HepG2 (cell line): ENCODE data around the gene ABCB8. TPM values are rescaled to one million over a fixed set of nuclear protein-coding genes. Genes with fewer than 3 reads are reported as not detected.
A peak's percentile ranks its signal among the peaks of the same experiment; 100 is the strongest.

Source experiments
- DNMT3B ChIP-seq: conservative IDR thresholded peaks from 2 replicates; pipeline ENCODE4 v1.6.1; 2016; ENCODE audit warnings: missing biosample characterization, control low read depth
- HNF4A ChIP-seq: sonication (generic); formaldehyde crosslinking; IDR thresholded peaks from 2 replicates; pipeline ENCODE4 v1.4.0; 2020; ENCODE audit warnings: missing genetic modification reagents
- HOXA9 ChIP-seq: sonication (generic); formaldehyde crosslinking; IDR thresholded peaks from 2 replicates; pipeline ENCODE4 v1.8.1; 2022; ENCODE audit warnings: missing genetic modification reagents, mild to moderate bottlenecking, moderate library complexity, borderline replicate concordance
- HOXD1 ChIP-seq: sonication (generic); formaldehyde crosslinking; IDR thresholded peaks from 2 replicates; pipeline ENCODE4 v1.5.0; 2020; ENCODE audit warnings: missing genetic modification reagents
- IKZF4 ChIP-seq: sonication (generic); formaldehyde crosslinking; IDR thresholded peaks from 2 replicates; pipeline ENCODE4 v1.5.1; 2020; ENCODE audit warnings: borderline replicate concordance, mild to moderate bottlenecking, low read depth, missing genetic modification reagents; ENCODE audit errors: not compliant biosample characterization
- KDM5A ChIP-seq: fragments of 200-600 bp; sonication (generic); IDR thresholded peaks from 2 replicates; pipeline ENCODE4 v1.7.0; 2018; ENCODE audit warnings: antibody characterized with exemption, mild to moderate bottlenecking, low read length, borderline replicate concordance
- MAZ ChIP-seq, 2 experiments: sonication (generic) in 1 of 2; formaldehyde crosslinking in 1 of 2; IDR thresholded peaks; 2 replicates each; pipeline versions ENCODE4 v1.5.0 to v1.6.1; 2012 to 2020; ENCODE audit warnings: low read depth in 2 of 2, mild to moderate bottlenecking in 2 of 2, borderline replicate concordance in 1 of 2, improper control_type of control experiment in 1 of 2, low read length in 1 of 2, missing genetic modification reagents in 1 of 2, moderate library complexity in 1 of 2
- MYNN ChIP-seq: sonication (generic); formaldehyde crosslinking; IDR thresholded peaks from 2 replicates; pipeline ENCODE4 v1.4.0; 2020; ENCODE audit warnings: mild to moderate bottlenecking, low read depth, missing genetic modification reagents
- PATZ1 ChIP-seq: sonication (generic); formaldehyde crosslinking; IDR thresholded peaks from 2 replicates; pipeline ENCODE4 v1.4.0; 2020; ENCODE audit warnings: missing genetic modification reagents
- PHB2 ChIP-seq: fragments of 450-650 bp; IDR thresholded peaks from 2 replicates; pipeline ENCODE4 v1.6.1; 2018; ENCODE audit not compliant: partially characterized antibody
- RNF2 ChIP-seq: fragments of 450-650 bp; conservative IDR thresholded peaks from 2 replicates; pipeline ENCODE4 v1.6.1; 2016; ENCODE audit warnings: low read depth
- SOX6 ChIP-seq, 2 experiments: fragments of 450-650 bp in 1 of 2; sonication (generic) in 1 of 2; formaldehyde crosslinking in 1 of 2; IDR thresholded peaks; 2 replicates each; pipeline versions ENCODE4 v1.4.0 to v1.6.1; 2017 to 2020; ENCODE audit warnings: antibody characterized with exemption in 1 of 2, mild to moderate bottlenecking in 1 of 2, missing genetic modification reagents in 1 of 2
- SP2 ChIP-seq: sonication (generic); formaldehyde crosslinking; IDR thresholded peaks from 2 replicates; pipeline ENCODE4 v1.5.1; 2020; ENCODE audit warnings: mild to moderate bottlenecking, missing genetic modification reagents
- ZNF101 ChIP-seq: sonication (generic); formaldehyde crosslinking; IDR thresholded peaks from 2 replicates; pipeline ENCODE4 v1.4.0; 2020; ENCODE audit warnings: mild to moderate bottlenecking, low read depth, missing genetic modification reagents, borderline replicate concordance
- ZNF274 ChIP-seq: sonication (generic); formaldehyde crosslinking; IDR thresholded peaks from 2 replicates; pipeline ENCODE4 v1.5.1; 2020; ENCODE audit warnings: mild to moderate bottlenecking, missing genetic modification reagents
- ZNF354B ChIP-seq: sonication (generic); formaldehyde crosslinking; IDR thresholded peaks from 2 replicates; pipeline ENCODE4 v1.8.0; 2022; ENCODE audit warnings: mild to moderate bottlenecking, missing genetic modification reagents
- ZNF547 ChIP-seq: sonication (generic); formaldehyde crosslinking; IDR thresholded peaks from 2 replicates; pipeline ENCODE4 v1.5.1; 2020; ENCODE audit warnings: mild to moderate bottlenecking, missing genetic modification reagents
- ZNF616 ChIP-seq: sonication (generic); formaldehyde crosslinking; IDR thresholded peaks from 2 replicates; pipeline ENCODE4 v1.5.0; 2020; ENCODE audit warnings: low read depth, mild to moderate bottlenecking, missing genetic modification reagents
- ZNF709 ChIP-seq: sonication (generic); formaldehyde crosslinking; IDR thresholded peaks from 2 replicates; pipeline ENCODE4 v1.5.0; 2020; ENCODE audit warnings: mild to moderate bottlenecking, missing genetic modification reagents
- ZNF790 ChIP-seq: sonication (generic); formaldehyde crosslinking; IDR thresholded peaks from 2 replicates; pipeline ENCODE4 v1.8.0; 2022; ENCODE audit warnings: missing genetic modification reagents, mild to moderate bottlenecking, borderline replicate concordance
- ZNF883 ChIP-seq: sonication (generic); formaldehyde crosslinking; IDR thresholded peaks from 2 replicates; pipeline ENCODE4 v1.5.1; 2020; ENCODE audit warnings: mild to moderate bottlenecking, missing genetic modification reagents; ENCODE audit errors: not compliant biosample characterization
- polyA plus RNA-seq, 8 experiments: library from polyadenylated mRNA; depleted of rRNA in 3 of 8; stranded (reverse) in 7 of 8; unstranded in 1 of 8; fragments of >200 nt; fragmentation: Illumina TruSeq in 4 of 8; extraction: Trizol in 4 of 8; gene quantifications; 2 replicates each; pipeline versions ENCODE4 v1.2.1 to v1.2.3, GENCODE V29; 2011 to 2016; ENCODE audit warnings: low read depth in 4 of 8, missing spikeins in 1 of 8, mixed read lengths in 1 of 8; ENCODE audit not compliant: insufficient read depth in 1 of 8
- total RNA-seq, 5 experiments: library from RNA; depleted of rRNA; stranded (reverse); fragments of >200 nt; fragmentation: Illumina TruSeq; extraction: Trizol; gene quantifications; 2 replicates each; pipeline ENCODE4 v1.2.3, GENCODE V29; 2016; ENCODE audit warnings: low read depth in 1 of 5
- TF ChIP-seq, protein P1 (sequence below): sonication (generic); formaldehyde crosslinking; IDR thresholded peaks from 2 replicates; pipeline ENCODE4 v1.8.0; 2022; ENCODE audit warnings: missing genetic modification reagents, mild to moderate bottlenecking, borderline replicate concordance
- TF ChIP-seq, protein P2 (sequence below): IDR thresholded peaks from 2 replicates; pipeline ENCODE4 v1.6.1; 2016; ENCODE audit warnings: control low read depth

Gene ABCB8
- total and polyA plus RNA-seq, 2 of the 13 experiments (the other 11 are each of a cell fraction or from before 2014, with no cell fraction given): 6.6 to 16.7 TPM

DNA sequence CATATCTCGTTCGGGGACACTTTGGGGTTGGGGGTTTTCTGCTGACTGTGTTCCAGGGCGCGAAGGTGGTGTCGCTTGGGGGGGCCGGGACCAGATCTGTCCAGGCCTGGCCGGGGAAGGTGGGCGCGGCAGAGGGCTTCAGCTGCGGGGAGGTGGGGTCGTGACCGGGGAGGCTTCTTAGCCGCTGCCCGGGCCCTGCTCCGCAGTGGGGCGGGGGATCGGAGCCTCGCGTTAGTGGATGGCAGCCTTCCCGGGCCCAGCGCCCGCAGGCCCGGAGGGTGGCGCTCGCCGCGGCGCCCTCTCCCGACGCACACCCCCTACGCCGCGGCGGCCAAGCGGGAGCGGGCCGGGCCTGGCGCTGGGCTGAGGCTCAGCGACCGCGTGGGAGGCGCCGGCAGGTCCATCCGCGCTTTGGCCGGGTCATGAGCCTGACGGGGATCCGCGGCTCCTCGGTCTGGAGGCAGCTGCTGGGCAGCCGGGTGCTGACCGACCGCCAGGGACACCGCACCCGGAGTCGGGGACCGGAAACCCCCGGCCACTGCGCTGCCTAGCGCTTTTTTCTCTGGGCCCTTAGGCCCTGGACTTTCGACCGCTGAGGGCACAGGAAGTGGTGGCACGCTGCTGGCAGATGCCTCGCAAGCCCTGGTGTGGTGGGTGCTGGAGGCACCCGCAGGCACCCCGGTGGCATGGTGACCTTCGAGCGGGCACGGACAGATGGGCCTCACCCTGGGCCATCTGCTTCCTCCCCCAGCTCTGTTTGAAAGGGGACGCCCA, 59.2 kb downstream of the ABCB8 start (continued):
- TF ChIP-seq HOXA9 (CRISPR knock-in tag): no peak
- TF ChIP-seq DNMT3B (CRISPR knock-in tag): peak; percentile 52; the same call in 1 of the 2 replicates
- TF ChIP-seq ZNF709 (CRISPR knock-in tag): peak; percentile 91
- TF ChIP-seq KDM5A: peak; percentile 31; the same call in 1 of the 2 replicates
- TF ChIP-seq PATZ1: peak; percentile 61
- TF ChIP-seq ZNF616: 0 out of 2 replicates have a peak, but pooled peaks have one; percentile 74
- no peak for TF ChIP-seq ZNF354B (CRISPR knock-in tag)
- TF ChIP-seq HNF4A (CRISPR knock-in tag): peak; percentile 55; the same call in 1 of the 2 replicates
- no peak for TF ChIP-seq SOX6 (IDR thresholded peaks at IDR 0.05)
- peak; percentile 18; the same call in 1 of the 2 replicates for TF ChIP-seq SOX6 (CRISPR knock-in tag; IDR thresholded peaks at IDR 0.05)
- TF ChIP-seq RNF2: 0 out of 2 replicates have a peak, but pooled peaks have one; percentile 43
- TF ChIP-seq ZNF101 (CRISPR knock-in tag): no peak
- peak; percentile 52 for TF ChIP-seq IKZF4 (CRISPR knock-in tag)
- TF ChIP-seq HOXD1: no peak
- TF ChIP-seq, protein P1, sequence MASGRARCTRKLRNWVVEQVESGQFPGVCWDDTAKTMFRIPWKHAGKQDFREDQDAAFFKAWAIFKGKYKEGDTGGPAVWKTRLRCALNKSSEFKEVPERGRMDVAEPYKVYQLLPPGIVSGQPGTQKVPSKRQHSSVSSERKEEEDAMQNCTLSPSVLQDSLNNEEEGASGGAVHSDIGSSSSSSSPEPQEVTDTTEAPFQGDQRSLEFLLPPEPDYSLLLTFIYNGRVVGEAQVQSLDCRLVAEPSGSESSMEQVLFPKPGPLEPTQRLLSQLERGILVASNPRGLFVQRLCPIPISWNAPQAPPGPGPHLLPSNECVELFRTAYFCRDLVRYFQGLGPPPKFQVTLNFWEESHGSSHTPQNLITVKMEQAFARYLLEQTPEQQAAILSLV (CRISPR knock-in tag): no peak
- no peak for TF ChIP-seq PHB2
- TF ChIP-seq ZNF883 (CRISPR knock-in tag): no peak
- TF ChIP-seq, protein P2, sequence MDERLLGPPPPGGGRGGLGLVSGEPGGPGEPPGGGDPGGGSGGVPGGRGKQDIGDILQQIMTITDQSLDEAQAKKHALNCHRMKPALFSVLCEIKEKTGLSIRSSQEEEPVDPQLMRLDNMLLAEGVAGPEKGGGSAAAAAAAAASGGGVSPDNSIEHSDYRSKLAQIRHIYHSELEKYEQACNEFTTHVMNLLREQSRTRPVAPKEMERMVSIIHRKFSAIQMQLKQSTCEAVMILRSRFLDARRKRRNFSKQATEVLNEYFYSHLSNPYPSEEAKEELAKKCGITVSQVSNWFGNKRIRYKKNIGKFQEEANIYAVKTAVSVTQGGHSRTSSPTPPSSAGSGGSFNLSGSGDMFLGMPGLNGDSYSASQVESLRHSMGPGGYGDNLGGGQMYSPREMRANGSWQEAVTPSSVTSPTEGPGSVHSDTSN (CRISPR knock-in tag): no peak
- TF ChIP-seq MAZ (IDR thresholded peaks at IDR 0.05; ENCODE audit: borderline replicate concordance, low read depth, low read length): no peak
- peak; percentile 66; the same call in 1 of the 2 replicates for TF ChIP-seq MAZ (CRISPR knock-in tag; IDR thresholded peaks at IDR 0.05; ENCODE audit: low read depth)
- TF ChIP-seq ZNF790: no peak
- TF ChIP-seq ZNF547 (CRISPR knock-in tag): peak; percentile 15; the same call in 1 of the 2 replicates
- TF ChIP-seq MYNN (CRISPR knock-in tag): 0 out of 2 replicates have a peak, but pooled peaks have one; percentile 52
- no peak for TF ChIP-seq SP2
- TF ChIP-seq ZNF274 (CRISPR knock-in tag): peak; percentile 76; the same call in 1 of the 2 replicates
